Choroid plexus epithelial cell (primary cell): ENCODE data around the gene TMEM115.

ENCODE experiments used
- DNase-seq: peaks from one replicate; pipeline ENCODE4 v3.0.0-alpha.2; 2010; ENCODE audit warnings: low read depth
- H3K4me3 ChIP-seq: 2 replicates; pipeline ENCODE4 v1.5.1; 2011; ENCODE audit warnings: low read depth, mild to moderate bottlenecking, control low read depth, low read length, moderate library complexity
- CTCF ChIP-seq: conservative IDR thresholded peaks from 2 replicates; pipeline ENCODE4 v1.5.1; 2011; ENCODE audit warnings: low read depth, mild to moderate bottlenecking, control low read depth, inconsistent platforms, low read length, moderate library complexity

The TMEM115 gene

DNA sequence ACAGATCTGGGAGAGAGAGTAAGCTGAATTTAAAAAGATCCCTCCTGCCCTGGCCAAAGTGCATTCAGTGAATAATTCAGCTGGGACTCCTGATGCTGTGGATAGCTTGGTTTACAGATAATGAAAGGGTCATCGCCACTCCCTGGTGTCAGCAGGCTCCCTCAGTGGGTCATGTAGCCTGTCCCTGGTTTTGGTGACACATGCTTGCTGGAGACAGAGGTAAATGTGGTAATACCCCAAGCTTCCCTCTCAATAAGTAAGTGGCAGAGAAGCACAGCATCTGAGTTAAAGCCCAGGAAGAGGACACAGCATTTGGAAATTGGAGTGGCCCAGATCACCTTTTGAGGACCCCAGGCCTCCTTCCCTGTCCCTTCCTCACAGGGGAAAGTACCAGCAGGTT is 1.8 kb downstream of the TMEM115 start:
- no peak for TF ChIP-seq CTCF
- peak overlapping the region; percentile 99 for H3K4me3 ChIP-seq
- DNase-seq: no peak

DNA sequence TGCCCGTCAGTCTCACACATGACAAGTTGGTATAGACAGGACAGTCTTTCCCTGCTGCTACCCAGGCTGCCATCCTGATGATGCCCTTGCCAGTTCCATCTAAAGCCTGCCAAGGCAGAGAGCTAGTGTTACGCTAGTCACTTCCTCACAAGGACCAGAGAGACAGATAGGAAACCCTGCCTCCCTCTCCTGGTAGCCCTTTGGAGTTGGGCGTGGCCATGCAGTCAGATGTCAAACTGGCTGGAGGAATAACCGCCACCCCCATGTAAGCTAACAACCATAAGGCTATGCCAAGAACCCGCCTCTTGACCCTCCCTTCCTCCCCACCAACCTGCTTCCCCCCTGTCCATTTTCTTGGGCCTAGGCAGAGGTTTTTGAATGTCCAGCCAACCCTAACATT is 2.8 kb downstream of the TMEM115 start:
- DNase-seq: no peak
- H3K4me3 ChIP-seq: peak overlapping the region; percentile 99
- no peak for TF ChIP-seq CTCF

DNA sequence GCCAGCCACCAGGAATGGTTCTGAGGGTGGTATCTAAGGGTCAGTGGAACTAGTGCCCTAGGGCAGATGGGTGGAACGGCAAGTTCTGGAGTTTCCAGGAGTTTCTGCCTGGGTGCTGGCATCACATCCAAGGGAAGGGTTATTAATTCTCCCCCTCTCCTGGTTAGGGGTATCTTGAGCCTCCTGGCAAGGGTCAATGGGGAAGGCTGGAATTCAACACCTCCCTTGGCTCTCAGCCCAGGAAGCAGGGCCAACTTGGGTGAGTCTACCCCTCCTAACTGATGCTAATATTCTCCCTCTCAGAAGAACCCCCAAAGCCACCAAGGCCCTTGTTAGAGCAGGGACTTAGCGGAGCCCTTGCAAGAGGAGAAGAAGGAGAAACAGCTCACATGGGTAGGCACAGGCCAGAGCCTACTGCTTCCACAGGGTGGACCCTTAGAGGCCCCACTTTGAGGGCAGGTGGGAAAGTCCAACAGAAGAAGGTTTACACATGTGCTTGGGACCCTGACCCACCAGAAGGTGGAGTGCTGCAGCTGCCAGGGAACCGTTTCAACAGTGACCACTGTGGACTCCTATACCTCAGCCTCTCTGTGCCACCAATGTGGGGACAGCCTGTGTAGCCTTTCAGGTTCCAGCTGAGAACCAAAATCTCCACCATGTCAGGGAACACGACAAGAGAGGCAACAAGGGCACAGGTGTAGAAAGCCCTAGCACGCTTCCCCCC is 3.3 kb downstream of the TMEM115 start:
- DNase-seq: no peak
- peak overlapping the region; percentile 99 for H3K4me3 ChIP-seq
- TF ChIP-seq CTCF: peak; percentile 16

- no peak for TF ChIP-seq CTCF
- H3K4me3 ChIP-seq: no peak overlapping the region
- DNase-seq: no peak
Measured at GRCh38 chr3:50354850-50355249, 4.5 kb downstream of the TMEM115 start.

GRCh38 chr3:50354186-50354764 is 5.0 kb downstream of the TMEM115 start:
- no peak for TF ChIP-seq CTCF
- H3K4me3 ChIP-seq: no peak overlapping the region
- DNase-seq: no peak

DNA sequence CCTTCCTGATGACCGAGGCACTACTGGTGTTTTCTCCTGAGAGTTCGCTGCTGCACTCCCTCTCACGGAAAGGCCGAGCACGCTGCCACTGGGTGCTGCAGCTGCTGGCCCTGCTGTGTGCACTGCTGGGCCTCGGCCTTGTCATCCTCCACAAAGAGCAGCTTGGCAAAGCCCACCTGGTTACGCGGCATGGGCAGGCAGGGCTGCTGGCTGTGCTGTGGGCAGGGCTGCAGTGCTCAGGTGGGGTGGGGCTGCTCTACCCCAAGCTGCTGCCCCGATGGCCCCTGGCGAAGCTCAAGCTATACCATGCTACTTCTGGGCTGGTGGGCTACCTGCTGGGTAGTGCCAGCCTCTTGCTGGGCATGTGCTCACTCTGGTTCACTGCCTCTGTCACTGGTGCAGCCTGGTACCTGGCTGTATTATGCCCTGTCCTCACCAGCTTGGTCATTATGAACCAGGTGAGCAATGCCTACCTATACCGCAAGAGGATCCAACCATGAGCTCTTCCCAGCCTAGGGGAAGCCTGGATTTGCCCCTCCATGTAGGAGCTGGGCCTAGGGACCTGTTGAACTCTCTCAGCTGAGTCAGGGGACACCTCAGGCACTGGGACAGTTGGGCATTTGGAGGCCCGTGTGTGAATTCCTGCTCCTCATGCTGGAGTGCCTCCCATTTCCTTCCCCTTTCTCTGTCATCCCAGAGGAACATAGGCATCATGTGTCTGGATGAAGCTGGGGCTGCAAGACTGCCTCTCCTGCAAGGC is 5.9 kb downstream of the TMEM115 start:
- TF ChIP-seq CTCF: no peak
- DNase-seq: no peak
- no peak overlapping the region for H3K4me3 ChIP-seq
